CD1c-positive myeloid dendritic cell (primary cell): ENCODE measurements around the gene CCL8.

Experiments
- DNase-seq: peaks from one replicate; pipeline ENCODE4 v3.0.0-alpha.2; 2016; ENCODE audit errors: extremely low spot score

Gene CCL8

DNA sequence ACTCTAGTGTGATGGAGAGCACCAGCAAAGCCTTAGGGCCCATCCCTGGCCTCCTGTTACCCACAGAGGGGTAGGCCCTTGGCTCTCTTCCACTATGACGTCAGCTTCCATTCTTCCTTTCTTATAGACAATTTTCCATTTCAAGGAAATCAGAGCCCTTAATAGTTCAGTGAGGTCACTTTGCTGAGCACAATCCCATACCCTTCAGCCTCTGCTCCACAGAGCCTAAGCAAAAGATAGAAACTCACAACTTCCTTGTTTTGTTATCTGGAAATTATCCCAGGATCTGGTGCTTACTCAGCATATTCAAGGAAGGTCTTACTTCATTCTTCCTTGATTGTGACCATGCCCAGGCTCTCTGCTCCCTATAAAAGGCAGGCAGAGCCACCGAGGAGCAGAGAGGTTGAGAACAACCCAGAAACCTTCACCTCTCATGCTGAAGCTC, at the start of gene CCL8:
CCL8 (plus strand) TSS at position 397 of the 445 bp plus-strand sequence. CDS start 67 bp downstream, outside the sequence.
- peak; percentile 53 for DNase-seq

DNA sequence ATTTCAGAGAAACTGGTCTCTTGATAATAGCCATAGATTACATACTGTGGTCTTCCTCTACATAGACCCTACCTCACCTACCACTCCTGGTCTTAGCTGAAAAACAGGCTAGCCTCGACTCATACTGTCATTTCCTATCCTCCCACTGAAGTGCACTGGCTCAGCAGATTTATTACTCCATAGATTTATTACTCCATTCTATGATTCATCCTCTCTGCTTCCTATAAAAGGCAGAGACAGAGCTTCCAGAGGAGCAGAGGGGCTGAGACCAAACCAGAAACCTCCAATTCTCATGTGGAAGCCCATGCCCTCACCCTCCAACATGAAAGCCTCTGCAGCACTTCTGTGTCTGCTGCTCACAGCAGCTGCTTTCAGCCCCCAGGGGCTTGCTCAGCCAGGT, 49.3 kb upstream of the CCL8 start, which contains the start of gene CCL7:
CCL7 (plus strand) TSS at position 253 of the 400 bp plus-strand sequence; CDS start at position 323, 70 bp downstream.
- DNase-seq = peak; percentile 53

DNA sequence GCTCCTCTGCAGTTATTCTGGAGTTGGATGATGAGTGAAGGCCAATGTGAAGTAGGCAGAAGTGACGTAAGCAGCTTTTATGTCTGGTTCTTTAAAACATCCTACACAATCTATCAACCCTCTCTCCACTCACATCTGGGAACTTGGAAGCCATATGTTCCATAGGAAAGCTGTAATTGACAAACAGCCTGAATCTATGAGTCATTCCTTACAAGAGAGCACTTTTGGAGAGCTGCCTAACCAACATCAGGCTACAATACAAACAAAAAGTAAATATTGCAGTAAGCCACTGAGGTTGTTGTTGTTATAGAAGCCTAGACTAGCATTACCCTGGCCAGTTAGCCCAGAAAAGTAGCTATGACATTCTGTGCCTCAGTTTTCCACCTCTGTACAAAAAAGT, 43.4 kb upstream of the CCL8 start:
- DNase-seq = no peak

DNA sequence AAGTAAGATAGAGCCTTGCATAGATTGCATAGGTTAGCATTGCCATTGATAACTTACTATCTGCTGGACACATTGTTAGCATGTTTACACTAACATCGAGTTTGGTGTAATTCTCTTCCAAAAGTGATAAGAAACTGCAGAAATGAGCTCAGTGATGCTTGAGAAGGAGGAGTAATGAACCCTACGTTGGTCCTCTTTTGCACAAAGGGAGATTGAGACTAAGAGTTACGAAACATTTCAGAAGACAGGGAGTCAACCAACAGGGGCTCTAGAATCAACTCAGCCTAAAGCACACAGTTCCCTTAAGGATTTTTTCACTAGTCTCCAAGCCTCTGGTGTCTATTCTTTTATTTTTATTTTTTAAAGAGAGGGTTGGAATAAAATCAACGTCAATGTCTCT, 42.4 kb upstream of the CCL8 start:
- no peak for DNase-seq

- DNase-seq = no peak
These were observed 35.7 kb upstream of the CCL8 start for GRCh38 chr17:34283571-34283970.

DNA sequence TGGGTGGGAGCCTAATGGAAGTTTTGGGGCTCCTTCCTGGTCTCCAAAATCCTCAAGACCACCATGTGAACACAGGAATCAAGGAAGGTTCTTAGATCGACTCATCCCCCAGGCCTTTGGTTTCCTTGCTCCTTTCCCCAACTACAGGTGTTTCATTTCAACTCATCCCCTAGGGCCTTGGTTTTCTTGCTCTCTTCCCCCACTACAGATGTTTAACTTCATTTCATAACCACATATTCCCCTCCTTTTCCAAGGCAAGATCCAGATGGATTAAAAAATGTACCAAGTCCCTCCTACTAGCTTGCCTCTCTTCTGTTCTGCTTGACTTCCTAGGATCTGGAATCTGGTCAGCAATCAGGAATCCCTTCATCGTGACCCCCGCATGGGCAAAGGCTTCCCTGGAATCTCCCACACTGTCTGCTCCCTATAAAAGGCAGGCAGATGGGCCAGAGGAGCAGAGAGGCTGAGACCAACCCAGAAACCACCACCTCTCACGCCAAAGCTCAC, 33.9 kb upstream of the CCL8 start, which contains the start of gene CCL11:
CCL11 (plus strand) TSS at position 457 of the 507 bp plus-strand sequence. CDS start 67 bp downstream, outside the sequence.
- no peak for DNase-seq

DNA sequence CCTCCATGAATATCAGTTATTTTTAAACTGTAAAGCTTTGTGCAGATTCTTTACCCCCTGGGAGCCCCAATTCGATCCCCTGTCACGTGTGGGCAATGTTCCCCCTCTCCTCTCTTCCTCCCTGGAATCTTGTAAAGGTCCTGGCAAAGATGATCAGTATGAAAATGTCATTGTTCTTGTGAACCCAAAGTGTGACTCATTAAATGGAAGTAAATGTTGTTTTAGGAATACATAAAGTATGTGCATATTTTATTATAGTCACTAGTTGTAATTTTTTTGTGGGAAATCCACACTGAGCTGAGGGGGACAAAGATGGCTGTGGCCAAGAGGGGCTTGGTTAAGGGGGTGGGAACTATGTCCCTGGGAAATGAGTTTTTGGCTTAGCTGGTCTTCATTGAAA, 31.4 kb upstream of the CCL8 start:
- DNase-seq = no peak

DNA sequence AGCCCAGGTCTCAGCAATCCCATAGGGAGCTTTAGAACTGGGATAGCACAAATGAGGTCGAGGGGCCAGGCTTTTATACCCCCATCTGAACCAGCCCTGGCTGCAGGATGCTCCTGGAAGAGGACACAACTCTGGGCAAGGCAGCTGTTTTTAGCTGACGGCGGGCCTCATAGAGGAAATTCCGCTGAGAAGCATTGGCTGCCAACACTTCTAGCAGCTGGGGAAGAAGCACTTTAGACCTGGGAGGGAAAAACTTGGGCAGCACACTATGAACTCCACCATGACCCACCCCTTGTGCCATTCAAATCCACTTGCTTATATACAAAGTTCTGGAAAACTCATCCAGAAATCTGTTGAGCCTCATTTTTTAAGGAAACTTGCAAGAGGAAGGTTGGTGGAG, 28.6 kb upstream of the CCL8 start:
- DNase-seq = no peak

- DNase-seq = no peak
These were observed 27.4 kb upstream of the CCL8 start for GRCh38 chr17:34291721-34292348.

GRCh38 chr17:34299027-34299426, 20.2 kb upstream of the CCL8 start:
- peak; percentile 25 for DNase-seq

GRCh38 chr17:34299956-34300577, 19.2 kb upstream of the CCL8 start:
- no peak for DNase-seq

DNA sequence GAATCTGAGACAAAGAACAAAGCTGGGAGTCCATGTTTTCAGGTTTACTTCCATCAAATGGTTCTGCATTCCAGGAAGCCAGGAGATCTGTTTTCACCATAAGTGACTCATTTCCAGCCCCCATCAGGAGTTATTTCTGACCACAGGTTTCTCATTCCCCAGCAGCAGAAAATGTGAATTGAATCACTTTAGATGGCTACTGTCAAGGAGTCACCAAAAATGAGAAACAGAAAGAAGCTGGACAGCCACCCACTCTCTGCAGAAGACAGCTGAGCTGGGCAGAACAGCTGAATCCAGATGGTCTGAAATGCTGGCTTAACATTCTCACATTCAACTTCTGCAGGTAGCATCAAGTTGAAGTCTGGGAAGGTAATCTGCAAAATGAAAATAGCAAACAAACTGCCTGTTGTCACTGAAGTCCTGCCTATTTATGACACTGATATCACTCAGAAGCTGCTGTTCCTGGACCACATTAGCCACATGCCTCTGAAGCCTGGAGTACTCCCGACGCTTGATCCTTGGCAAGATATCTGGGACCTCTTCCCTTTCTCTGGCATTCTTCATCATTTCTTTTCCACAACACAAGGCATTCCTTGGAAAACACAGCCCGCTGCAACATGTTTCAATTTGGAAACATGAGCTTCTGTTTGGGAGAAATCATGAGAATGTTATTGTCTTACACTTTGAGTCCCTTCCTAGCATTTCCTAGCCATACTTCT, 18.4 kb upstream of the CCL8 start:
- peak; percentile 76 for DNase-seq

DNA sequence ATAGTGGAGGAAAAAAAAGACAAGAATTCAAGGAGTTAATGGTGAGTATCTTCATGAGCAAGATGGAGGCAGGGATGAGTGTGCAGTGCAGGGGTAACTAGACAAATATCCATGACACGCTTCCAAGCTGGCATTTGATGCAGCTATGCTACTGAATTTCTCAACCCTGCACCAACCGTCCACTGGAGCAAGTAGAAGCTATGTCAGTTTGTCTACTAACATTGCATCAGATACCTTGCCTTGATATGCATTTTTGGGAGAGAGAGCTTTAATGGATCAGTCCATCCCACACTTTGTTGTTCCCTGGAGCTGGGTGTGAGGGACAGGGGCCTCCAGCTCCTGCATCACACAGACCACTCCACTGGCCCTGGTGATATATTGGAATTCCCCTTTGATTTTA, 17.2 kb upstream of the CCL8 start:
- DNase-seq = no peak

DNA sequence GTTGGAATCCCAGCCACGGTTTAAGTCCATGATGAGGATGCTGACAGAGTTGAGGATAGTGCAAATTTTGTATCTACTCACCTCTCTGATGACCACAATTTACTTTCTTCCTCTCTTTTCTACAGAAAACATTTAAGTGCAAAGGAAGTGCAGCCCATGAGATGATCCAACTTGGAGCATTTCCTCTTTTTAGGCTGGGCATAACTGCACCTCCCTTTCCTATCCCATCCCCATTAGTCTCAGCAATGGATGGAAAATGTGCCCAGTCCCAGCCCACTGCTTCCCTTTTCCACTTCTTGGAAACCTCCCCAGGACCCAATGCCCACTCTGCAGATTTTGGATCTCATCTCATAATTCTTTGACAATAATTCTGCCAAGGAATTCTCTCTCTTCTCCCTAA, 16.6 kb upstream of the CCL8 start:
- DNase-seq = peak; percentile 72

- no peak for DNase-seq
These were observed 15.6 kb upstream of the CCL8 start for GRCh38 chr17:34303606-34304005.

DNA sequence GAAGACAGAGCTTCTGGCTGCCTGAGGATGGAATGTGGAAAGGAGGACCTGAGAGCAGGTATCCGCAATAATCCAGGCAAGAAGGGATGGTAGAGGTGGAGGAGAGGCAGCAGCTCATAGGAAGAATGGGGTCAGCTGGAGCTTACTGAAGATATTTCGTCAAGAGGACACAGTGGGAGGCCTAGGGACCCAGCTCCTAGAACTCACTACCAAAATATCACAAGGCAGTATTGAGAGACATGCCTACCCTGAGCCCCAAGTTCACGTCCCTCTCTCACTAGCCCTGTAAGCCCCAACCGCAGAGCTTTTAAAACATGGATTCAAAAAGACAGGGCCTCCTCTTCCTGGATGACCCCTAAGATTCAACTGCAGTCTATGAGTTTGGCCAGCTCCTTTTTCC, 14.2 kb upstream of the CCL8 start:
- no peak for DNase-seq

DNA sequence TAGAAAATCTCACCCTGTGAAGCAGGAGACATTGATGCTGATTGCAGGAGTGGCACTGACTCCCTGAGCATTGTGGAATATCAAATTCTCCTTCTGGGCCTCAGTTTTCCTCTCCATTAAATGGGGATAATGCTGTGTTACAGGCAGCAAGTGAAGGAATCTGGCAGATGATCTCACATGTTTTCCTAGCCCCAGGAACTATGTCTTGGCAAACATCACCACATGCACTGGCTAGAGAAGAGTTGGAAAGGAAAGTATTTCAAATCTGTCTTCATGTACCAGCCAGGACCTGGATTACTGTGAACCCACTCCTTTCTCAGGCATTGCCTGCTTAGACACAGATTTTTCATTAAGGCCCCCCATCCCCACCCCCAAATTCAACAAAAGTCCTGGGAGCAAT, 13.6 kb upstream of the CCL8 start:
- no peak for DNase-seq

- DNase-seq = no peak
These were observed 12.8 kb upstream of the CCL8 start for GRCh38 chr17:34306466-34306865.

DNA sequence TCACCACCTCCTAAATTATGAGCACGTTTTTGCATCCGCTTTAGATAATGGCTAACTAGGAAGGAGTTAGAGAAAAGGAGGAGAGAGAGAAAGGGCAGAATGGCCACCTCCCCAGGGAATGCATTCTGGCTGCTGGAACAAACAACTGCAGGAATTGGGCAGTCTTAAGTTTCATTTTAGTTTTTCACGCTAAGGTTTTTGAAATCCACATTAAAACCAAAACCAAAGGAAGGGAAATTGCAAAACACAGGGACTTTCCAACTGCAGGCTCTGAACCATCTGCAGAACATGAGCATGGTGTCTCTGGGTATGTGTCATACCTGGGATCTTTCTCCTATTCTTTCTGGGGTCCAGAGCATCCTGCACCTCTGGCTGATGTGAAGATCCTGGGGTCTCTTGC, 12.1 kb upstream of the CCL8 start:
- DNase-seq = peak; percentile 65

DNA sequence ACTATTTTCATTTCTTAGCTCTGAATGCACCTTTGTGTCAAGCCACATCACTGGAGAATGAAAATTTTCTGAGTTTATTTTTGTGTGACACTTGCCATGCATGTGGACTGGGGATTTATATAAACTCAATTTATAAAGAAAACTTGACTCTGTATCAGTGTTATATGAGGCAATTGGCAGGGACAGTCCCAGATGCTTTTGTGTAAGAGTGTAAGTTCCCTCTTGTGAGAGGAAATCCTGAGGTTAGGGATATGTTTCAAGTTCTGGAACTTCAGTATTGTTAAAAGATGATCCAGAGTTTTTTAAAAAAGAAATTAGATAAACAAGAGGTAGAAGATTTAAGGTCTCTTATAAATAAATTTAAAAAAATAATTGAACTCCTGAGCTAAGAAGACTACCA, 10.9 kb upstream of the CCL8 start:
- DNase-seq = peak; percentile 46

DNA sequence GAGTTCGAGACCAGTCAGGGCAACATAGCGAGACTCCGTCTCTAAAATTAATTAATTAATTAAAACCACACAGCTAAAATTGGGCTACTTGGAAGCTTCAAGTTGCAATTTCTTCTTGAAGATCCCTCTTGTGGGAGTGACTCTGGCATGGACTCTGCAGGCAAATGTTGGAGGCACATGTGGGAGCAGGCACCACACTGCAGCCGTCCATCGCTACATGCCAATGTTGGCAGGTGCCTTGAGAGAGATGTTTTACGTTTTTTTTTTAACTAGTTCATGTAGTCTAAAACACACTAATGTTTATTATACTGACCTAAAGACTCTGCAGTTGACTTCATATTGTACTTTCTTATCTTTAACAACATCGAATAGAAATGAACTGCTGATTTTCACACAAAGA, 7.9 kb upstream of the CCL8 start:
- no peak for DNase-seq

GRCh38 chr17:34312080-34312479, 7.2 kb upstream of the CCL8 start:
- DNase-seq = no peak

DNA sequence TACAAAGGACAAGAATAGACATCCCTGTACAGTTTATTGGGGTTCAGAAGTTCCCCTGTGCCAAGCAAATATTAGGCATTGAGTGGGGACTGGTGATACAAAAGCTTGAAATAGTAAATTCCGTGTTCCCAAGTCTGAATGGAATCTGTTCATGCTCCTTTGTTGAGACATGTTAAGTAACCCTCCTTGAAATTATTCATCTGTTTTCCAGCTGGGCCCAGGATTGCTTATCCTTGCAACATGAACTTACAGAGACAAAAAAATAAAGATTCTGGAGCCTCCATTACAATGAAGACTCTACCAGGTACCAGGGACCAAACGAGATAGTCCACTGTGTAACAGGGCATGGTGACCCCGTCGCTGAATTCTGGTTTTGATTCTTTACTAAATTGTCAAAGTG, 6.1 kb upstream of the CCL8 start:
- no peak for DNase-seq
